ENCODE results near the gene DBNDD1.
A peak's percentile ranks its signal among the peaks of the same experiment; 100 is the strongest.

DBNDD1 gene

GRCh38 chr16:89974870-89975269 is 44.4 kb downstream of the DBNDD1 start:
- TF ChIP-seq FOXM1 (IDR thresholded peaks at IDR 0.05; ENCODE audit: borderline replicate concordance, low read depth) (no peak), TEAD4 (IDR thresholded peaks at IDR 0.05) (no peak), MAX (IDR thresholded peaks at IDR 0.05) (no peak), TCF12 (IDR thresholded peaks at IDR 0.05; ENCODE audit: low read depth) (no peak), EP300 (IDR thresholded peaks at IDR 0.05; ENCODE audit: borderline replicate concordance) (no peak), RAD21 (IDR thresholded peaks at IDR 0.05; ENCODE audit: low read depth) (no peak), CREB1 (IDR thresholded peaks at IDR 0.05; ENCODE audit: low read depth) (no peak)

- TF ChIP-seq EP300 (IDR thresholded peaks at IDR 0.05; ENCODE audit: borderline replicate concordance) (no peak), YY1 (IDR thresholded peaks at IDR 0.05; ENCODE audit: low read depth) (no peak), TEAD4 (IDR thresholded peaks at IDR 0.05) (no peak), NFIC (IDR thresholded peaks at IDR 0.05) (no peak), FOXM1 (IDR thresholded peaks at IDR 0.05; ENCODE audit: borderline replicate concordance, low read depth) (no peak), ZBTB7A (IDR thresholded peaks at IDR 0.05; ENCODE audit: low read depth) (no peak), CREB1 (IDR thresholded peaks at IDR 0.05; ENCODE audit: low read depth) (no peak), REST (IDR thresholded peaks at IDR 0.05; ENCODE audit: low read depth) (no peak), TAF1 (IDR thresholded peaks at IDR 0.05; ENCODE audit: low read depth) (no peak), RAD21 (IDR thresholded peaks at IDR 0.05; ENCODE audit: low read depth) (no peak), USF1 (IDR thresholded peaks at IDR 0.05) (no peak), TCF12 (IDR thresholded peaks at IDR 0.05; ENCODE audit: low read depth) (no peak), MAX (IDR thresholded peaks at IDR 0.05) (no peak), CEBPB (IDR thresholded peaks at IDR 0.05) (no peak)
Measured at GRCh38 chr16:89973654-89974335, 45.5 kb downstream of the DBNDD1 start.

GRCh38 chr16:89973235-89973634 is 46.0 kb downstream of the DBNDD1 start:
- no peak for TF ChIP-seq YY1 (IDR thresholded peaks at IDR 0.05; ENCODE audit: low read depth)
- TF ChIP-seq REST (IDR thresholded peaks at IDR 0.05; ENCODE audit: low read depth) = no peak
- TF ChIP-seq MAX (IDR thresholded peaks at IDR 0.05) = no peak; the same call in 1 of the 2 replicates
- TF ChIP-seq RAD21 (IDR thresholded peaks at IDR 0.05; ENCODE audit: low read depth) = no peak
- no peak for TF ChIP-seq EP300 (IDR thresholded peaks at IDR 0.05; ENCODE audit: borderline replicate concordance)
- TF ChIP-seq CEBPB (IDR thresholded peaks at IDR 0.05) = no peak
- no peak for TF ChIP-seq CREB1 (IDR thresholded peaks at IDR 0.05; ENCODE audit: low read depth)
- TF ChIP-seq TEAD4 (IDR thresholded peaks at IDR 0.05) = no peak
- no peak for TF ChIP-seq NFIC (IDR thresholded peaks at IDR 0.05)
- no peak for TF ChIP-seq FOXM1 (IDR thresholded peaks at IDR 0.05; ENCODE audit: borderline replicate concordance, low read depth)
- TF ChIP-seq TCF12 (IDR thresholded peaks at IDR 0.05; ENCODE audit: low read depth) = no peak
- TF ChIP-seq ZBTB7A (IDR thresholded peaks at IDR 0.05; ENCODE audit: low read depth) = no peak
- TF ChIP-seq USF1 (IDR thresholded peaks at IDR 0.05) = no peak

- TF ChIP-seq CEBPB (IDR thresholded peaks at IDR 0.05) (no peak), CREB1 (IDR thresholded peaks at IDR 0.05; ENCODE audit: low read depth) (peak; percentile 90), USF1 (IDR thresholded peaks at IDR 0.05) (peak; percentile 4; the same call in 1 of the 2 replicates), ZBTB7A (IDR thresholded peaks at IDR 0.05; ENCODE audit: low read depth) (no peak), REST (IDR thresholded peaks at IDR 0.05; ENCODE audit: low read depth) (no peak), MAX (IDR thresholded peaks at IDR 0.05) (peak; percentile 83), EGR1 (IDR thresholded peaks at IDR 0.05) (peak; percentile 35; the same call in 1 of the 2 replicates), YY1 (IDR thresholded peaks at IDR 0.05; ENCODE audit: low read depth) (peak; percentile 77), TEAD4 (IDR thresholded peaks at IDR 0.05) (0 out of 2 replicates have a peak, but pooled peaks have one; percentile 3)
Measured at GRCh38 chr16:89972244-89973234, 46.7 kb downstream of the DBNDD1 start.

All from Ishikawa (cell line).